ENCODE data around the gene HOXA3. TPM values are rescaled to one million over a fixed set of nuclear protein-coding genes. Genes with fewer than 3 reads are reported as not detected.

Gene HOXA3
- total and polyA plus RNA-seq, 10 of the 15 experiments (the other 5 are each of a cell fraction or from before 2014, with no cell fraction given), result 0.05 TPM; not detected in 9

DNA sequence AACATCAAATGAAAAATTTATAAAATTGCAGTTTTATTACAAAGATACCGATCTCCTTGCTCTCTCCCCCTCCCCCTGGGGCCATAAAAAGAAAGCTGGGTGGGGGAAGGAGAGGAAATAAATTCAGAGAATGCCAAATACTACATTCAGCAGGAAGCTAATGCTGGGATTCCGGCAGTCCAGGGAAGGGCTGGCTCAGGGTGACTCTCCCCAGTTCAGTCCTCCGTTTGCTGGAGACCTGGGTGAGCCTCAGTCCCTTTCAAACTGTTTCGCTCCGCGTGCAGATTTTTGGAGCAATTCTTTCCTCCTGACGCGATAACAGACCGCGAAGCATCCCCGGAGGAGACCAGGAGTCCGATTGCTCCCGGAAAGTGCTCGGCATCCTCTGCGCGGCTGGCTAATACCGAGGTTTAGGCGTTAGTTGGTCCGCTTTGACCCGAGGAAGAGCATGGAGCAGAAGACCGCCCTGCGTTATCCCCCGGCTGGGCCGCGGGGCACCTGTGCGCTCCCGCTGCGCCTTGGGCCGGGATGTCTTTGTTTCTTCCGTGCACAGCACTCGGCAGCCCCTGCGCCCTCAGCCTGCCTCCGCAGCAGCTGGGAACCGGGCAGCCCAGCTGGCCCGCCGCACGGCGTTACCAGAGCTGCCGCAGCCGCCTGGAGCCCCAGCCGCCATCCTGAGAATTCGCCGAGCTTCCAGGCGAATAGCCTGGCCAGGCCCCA, 46.0 kb downstream of the HOXA3 start:
- no peak overlapping the region for H2AFZ ChIP-seq (ENCODE audit: control insufficient read depth, low read depth, low read length)
- in situ Hi-C loops (cut with MboI) (no loop called here), intact Hi-C loops (cut with micrococcal nuclease; ENCODE audit: unreplicated experiment) (no loop called here)
- no TSS peak for BruUV-seq (replicated peaks)
- H3K4me3 ChIP-seq, result no peak overlapping the region
- no peak overlapping the region for H3K4me2 ChIP-seq (ENCODE audit: control insufficient read depth, insufficient read depth)
- ChIA-PET SMC1A (ENCODE audit: uncharacterized antibody, unreplicated experiment) (interaction anchor here (1.2 to 1.3 kb wide), 2 partner anchors 22 to 44 kb away, joined by 4 read pairs; no protein-coding TSS in a partner anchor), POLR2A (no interaction called here), RAD21 (ENCODE audit: unreplicated experiment) (no interaction called here), CTCF (interaction anchor here (1.3 kb wide), 1 partner anchor 10 kb away, joined by 3 read pairs; no protein-coding TSS in a partner anchor)
- FAIRE-seq (no peak), DNase-seq (ENCODE audit: low read depth, low spot score) (no peak), ATAC-seq (no peak)
- H3K36me3 ChIP-seq (ENCODE audit: control insufficient read depth in 2 of 2, insufficient read depth in 2 of 2, low read length in 1 of 2), result no peaks in the 10 kb centered on the region
- no peaks in the 10 kb centered on the region; the same call in 2 of the 3 replicates for H3K9me3 ChIP-seq (replicated peaks; ENCODE audit: control insufficient read depth, insufficient read depth, low read length)
- TF ChIP-seq POLR2AphosphoS2 (IDR thresholded peaks at IDR 0.05; ENCODE audit: low read depth, low read length), result no peak
- H4K20me1 ChIP-seq (ENCODE audit: control insufficient read depth, insufficient read depth), result no peaks in the 10 kb centered on the region
- H3K27me3 ChIP-seq (replicated peaks in 1 of 2; ENCODE audit: control insufficient read depth in 2 of 2, insufficient read depth in 2 of 2, low read length in 1 of 2), result peaks cover 4% of the 10 kb centered on the region in 2 experiments
- WGBS (ENCODE audit: insufficient coverage, insufficient replicate concordance, low lambda C conversion rate, missing lambda C conversion rate), result 88% methylated on average over 44 of the region's 44 CpGs
- H3K79me2 ChIP-seq (ENCODE audit: control insufficient read depth, insufficient read depth, low read length), result no peaks in the 10 kb centered on the region
- no peak overlapping the region for H3K9ac ChIP-seq (ENCODE audit: control insufficient read depth, insufficient read depth, low read length)
- H3K4me1 ChIP-seq (ENCODE audit: control insufficient read depth, insufficient read depth, low read length), result no peaks in the 10 kb centered on the region
- H3K27ac ChIP-seq (ENCODE audit: control insufficient read depth, insufficient read depth), result no peak overlapping the region

DNA sequence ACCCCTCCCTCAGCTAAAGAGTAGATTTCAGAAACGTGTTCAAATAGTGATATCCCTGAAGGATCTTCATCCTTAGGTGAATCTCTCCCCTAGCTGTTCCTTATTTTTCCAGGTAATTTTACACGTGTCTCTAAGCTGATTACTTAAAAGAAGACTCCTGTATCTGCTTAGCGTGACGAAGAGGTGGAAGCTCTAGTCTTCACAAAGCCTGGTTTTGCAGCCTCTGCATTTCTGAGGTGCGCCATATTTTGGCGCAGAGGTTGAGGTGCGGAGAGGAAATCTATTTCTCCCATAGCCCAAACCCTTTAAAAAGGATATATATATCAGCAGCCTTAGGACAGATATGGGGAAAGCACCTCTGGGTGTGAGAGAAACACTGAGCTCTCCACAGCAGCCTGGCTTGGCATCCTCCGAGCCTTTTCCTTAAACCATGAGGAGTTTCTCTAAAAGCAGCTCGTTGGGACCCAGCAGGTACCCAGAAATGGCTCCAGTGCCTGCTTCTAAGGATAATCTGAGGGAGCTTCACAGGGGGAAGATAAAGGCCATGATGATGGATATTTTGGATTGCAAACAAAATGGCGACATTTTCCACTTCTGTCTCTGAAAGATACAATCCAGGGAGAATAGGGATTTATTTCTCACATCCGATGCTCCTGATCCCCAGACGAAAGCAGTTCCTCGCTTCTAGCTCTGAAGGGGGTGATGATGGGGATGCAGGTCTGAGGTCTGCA, 46.9 kb downstream of the HOXA3 start:
- RAD21 ChIA-PET (ENCODE audit: unreplicated experiment), result interaction anchor here (1.0 kb wide), 1 partner anchor 9 kb away, joined by 3 read pairs; no protein-coding TSS in a partner anchor
- Histone ChIP-seq H3K27me3 (replicated peaks in 1 of 2; ENCODE audit: control insufficient read depth in 2 of 2, insufficient read depth in 2 of 2, low read length in 1 of 2) (peaks cover 4% of the 10 kb centered on the region in 2 experiments), H4K20me1 (ENCODE audit: control insufficient read depth, insufficient read depth) (no peaks in the 10 kb centered on the region), H3K4me2 (ENCODE audit: control insufficient read depth, insufficient read depth) (no peak overlapping the region), H3K27ac (ENCODE audit: control insufficient read depth, insufficient read depth) (no peak overlapping the region), H3K4me3 (no peak overlapping the region), H3K36me3 (ENCODE audit: control insufficient read depth in 2 of 2, insufficient read depth in 2 of 2, low read length in 1 of 2) (no peaks in the 10 kb centered on the region), H3K79me2 (ENCODE audit: control insufficient read depth, insufficient read depth, low read length) (no peaks in the 10 kb centered on the region), H2AFZ (ENCODE audit: control insufficient read depth, low read depth, low read length) (no peak overlapping the region), H3K9ac (ENCODE audit: control insufficient read depth, insufficient read depth, low read length) (no peak overlapping the region), H3K4me1 (ENCODE audit: control insufficient read depth, insufficient read depth, low read length) (no peaks in the 10 kb centered on the region), H3K9me3 (replicated peaks; ENCODE audit: control insufficient read depth, insufficient read depth, low read length) (no peaks in the 10 kb centered on the region; the same call in 2 of the 3 replicates)
- no peak for ATAC-seq
- POLR2A ChIA-PET, result no interaction called here
- SMC1A ChIA-PET (ENCODE audit: uncharacterized antibody, unreplicated experiment), result interaction anchor here (1.2 to 1.5 kb wide), 3 partner anchors 22 to 249 kb away, joined by 3 to 4 read pairs (median 4); no protein-coding TSS in a partner anchor
- in situ Hi-C loops (cut with MboI), result no loop called here
- WGBS (ENCODE audit: insufficient coverage, insufficient replicate concordance, low lambda C conversion rate, missing lambda C conversion rate), result 61% methylated on average over 13 of the region's 13 CpGs
- no peak for FAIRE-seq
- BruUV-seq (replicated peaks), result no TSS peak
- intact Hi-C loops (cut with micrococcal nuclease; ENCODE audit: unreplicated experiment), result no loop called here
- DNase-seq (ENCODE audit: low read depth, low spot score), result no peak
- CTCF ChIA-PET, result interaction anchor here (1.3 kb wide), 1 partner anchor 9 kb away, joined by 3 read pairs; no protein-coding TSS in a partner anchor
- TF ChIP-seq TBL1XR1 (IDR thresholded peaks at IDR 0.05; ENCODE audit: low read depth, low read length) (no peak), PAX8 (IDR thresholded peaks at IDR 0.05) (no peak), ESRRA (IDR thresholded peaks at IDR 0.05; ENCODE audit: low read length) (no peak), HSF1 (IDR thresholded peaks at IDR 0.05; ENCODE audit: low read depth, low read length) (no peak), PAX5 (IDR thresholded peaks at IDR 0.05; ENCODE audit: borderline replicate concordance, low read depth, low read length) (no peak), RAD51 (IDR thresholded peaks at IDR 0.05) (no peak), NKRF (conservative IDR thresholded peaks at IDR 0.05) (no peak)
- TF ChIP-seq, protein P1, sequence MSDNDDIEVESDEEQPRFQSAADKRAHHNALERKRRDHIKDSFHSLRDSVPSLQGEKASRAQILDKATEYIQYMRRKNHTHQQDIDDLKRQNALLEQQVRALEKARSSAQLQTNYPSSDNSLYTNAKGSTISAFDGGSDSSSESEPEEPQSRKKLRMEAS (IDR thresholded peaks at IDR 0.05; ENCODE audit: low read depth, low read length), result no peak
- TF ChIP-seq, protein P2, sequence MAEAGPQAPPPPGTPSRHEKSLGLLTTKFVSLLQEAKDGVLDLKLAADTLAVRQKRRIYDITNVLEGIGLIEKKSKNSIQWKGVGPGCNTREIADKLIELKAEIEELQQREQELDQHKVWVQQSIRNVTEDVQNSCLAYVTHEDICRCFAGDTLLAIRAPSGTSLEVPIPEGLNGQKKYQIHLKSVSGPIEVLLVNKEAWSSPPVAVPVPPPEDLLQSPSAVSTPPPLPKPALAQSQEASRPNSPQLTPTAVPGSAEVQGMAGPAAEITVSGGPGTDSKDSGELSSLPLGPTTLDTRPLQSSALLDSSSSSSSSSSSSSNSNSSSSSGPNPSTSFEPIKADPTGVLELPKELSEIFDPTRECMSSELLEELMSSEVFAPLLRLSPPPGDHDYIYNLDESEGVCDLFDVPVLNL (IDR thresholded peaks at IDR 0.05; ENCODE audit: low read depth, low read length), result no peak

Data from GM12878 (cell line).